GM12873 (cell line): ENCODE results near the gene DDX42.

Source experiments
- TF ChIP-seq, protein P1 (sequence below): IDR thresholded peaks from 2 replicates; pipeline ENCODE4 v1.5.1; 2012; ENCODE audit warnings: low read depth, mild to moderate bottlenecking, moderate library complexity, low read length, control low read depth; ENCODE audit not compliant: insufficient read depth; ENCODE audit errors: missing control alignments

Gene DDX42

GRCh38 chr17:63819131-63819530, 45.2 kb downstream of the DDX42 start:
- TF ChIP-seq, protein P1, sequence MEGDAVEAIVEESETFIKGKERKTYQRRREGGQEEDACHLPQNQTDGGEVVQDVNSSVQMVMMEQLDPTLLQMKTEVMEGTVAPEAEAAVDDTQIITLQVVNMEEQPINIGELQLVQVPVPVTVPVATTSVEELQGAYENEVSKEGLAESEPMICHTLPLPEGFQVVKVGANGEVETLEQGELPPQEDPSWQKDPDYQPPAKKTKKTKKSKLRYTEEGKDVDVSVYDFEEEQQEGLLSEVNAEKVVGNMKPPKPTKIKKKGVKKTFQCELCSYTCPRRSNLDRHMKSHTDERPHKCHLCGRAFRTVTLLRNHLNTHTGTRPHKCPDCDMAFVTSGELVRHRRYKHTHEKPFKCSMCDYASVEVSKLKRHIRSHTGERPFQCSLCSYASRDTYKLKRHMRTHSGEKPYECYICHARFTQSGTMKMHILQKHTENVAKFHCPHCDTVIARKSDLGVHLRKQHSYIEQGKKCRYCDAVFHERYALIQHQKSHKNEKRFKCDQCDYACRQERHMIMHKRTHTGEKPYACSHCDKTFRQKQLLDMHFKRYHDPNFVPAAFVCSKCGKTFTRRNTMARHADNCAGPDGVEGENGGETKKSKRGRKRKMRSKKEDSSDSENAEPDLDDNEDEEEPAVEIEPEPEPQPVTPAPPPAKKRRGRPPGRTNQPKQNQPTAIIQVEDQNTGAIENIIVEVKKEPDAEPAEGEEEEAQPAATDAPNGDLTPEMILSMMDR, result no peak

DNA sequence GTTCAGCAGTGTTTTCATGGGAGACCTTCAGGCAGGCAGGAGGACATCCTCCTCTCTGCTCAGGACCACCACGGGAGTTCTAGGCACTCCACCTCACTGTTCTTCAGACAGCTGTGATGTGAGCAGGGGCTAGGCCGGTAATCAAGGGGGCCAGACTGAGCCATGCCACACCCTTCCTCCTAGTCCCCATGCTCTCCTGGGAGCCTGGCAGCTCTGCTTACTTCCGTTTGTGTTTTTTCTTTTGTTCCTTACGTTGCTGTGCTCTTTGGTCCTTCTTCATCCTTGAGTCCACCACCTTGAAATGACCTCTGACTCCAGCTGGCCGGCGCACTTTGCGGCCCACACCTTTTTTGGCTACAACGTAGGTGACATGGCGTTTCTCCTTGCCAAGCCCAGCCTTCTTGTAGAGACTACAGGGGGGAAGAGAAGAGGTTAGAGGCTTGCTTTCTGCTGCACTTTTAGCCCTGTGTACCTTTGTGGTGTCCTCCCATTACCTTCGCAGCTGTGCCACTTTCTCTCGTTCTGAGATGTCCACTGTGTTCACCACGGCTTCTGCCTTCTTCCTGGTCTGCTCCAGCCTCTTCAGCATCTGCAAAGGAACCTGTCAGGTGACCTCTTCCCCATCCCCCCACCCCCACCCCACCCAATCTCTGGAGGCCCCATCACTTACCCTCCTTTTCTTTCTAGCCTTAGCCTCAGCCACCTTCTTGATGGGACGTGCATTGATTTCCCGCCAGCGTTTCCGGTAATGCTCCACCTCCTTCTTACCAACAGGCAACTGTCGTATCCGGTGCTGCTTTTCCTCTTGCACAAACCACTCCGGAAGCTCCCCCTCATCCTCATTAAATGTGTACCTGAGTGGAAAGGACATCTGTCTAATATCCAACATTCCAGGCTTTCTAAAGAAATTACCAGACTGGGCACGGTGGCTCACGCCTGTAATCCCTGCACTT, 45.9 kb downstream of the DDX42 start:
- TF ChIP-seq, protein P1, result no peak

GRCh38 chr17:63820963-63821561, 47.1 kb downstream of the DDX42 start:
- TF ChIP-seq, protein P1, result no peak

DNA sequence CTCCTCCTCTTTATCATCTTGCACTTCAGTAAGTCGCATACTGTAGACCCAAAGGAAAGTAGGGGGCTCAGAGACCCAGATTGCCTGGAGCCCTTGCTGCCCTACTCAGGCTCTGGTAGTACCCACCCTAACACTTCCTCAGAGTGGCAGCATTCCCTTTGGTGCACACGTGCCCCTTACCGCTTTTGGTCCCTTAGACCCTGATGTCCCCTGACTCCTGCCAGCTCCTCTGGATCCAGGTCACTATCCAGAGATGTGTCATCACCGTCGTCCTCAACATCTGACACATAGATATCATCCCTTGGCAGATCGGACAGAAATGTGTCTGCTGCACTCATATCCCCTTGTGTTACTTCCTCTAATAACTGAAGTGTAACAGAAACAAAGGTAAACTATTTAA, 47.8 kb downstream of the DDX42 start:
- TF ChIP-seq, protein P1, result no peak

DNA sequence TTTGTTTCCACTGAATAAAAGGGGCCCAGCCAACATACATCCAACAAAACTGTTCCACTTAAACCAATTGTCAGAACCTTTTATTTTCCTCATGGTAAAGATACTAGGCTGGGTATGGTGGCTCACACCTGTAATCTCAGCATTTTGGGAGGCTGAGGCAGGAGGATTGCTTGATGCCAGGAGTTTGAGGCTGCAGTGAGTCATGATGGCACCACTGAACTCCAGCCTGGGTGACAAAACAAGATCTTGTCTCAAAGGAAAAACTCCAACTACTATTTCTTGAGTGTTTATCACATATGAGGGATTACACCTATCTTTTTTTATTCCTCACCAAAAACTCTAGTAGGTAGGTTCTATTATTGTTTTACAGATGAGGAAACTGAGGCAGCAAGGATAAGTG, 48.6 kb downstream of the DDX42 start:
- TF ChIP-seq, protein P1, result no peak

- TF ChIP-seq, protein P1, result no peak
Observed at GRCh38 chr17:63823659-63824331, 49.8 kb downstream of the DDX42 start.

DNA sequence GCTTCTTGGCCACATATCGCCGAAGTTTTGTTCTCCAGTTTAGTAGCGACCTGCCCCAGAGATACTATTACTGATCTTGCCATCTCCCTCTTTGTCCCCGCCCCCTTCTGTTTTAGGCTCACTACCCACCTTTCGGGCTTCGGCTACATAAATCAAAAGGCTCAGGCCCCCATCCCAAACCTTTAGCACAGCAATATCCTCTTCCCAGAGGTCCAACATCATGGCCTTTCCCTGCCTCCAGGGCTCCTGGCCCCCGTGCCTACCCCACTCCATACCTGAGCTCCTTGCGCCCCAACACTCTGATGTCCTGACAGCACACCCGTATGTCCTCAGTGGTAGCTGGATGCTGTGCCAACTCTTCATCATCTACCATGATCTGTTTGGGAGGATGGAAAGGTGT, 50.4 kb downstream of the DDX42 start:
- TF ChIP-seq, protein P1, result no peak
